ENCODE data around the gene PAMR1.

DNA sequence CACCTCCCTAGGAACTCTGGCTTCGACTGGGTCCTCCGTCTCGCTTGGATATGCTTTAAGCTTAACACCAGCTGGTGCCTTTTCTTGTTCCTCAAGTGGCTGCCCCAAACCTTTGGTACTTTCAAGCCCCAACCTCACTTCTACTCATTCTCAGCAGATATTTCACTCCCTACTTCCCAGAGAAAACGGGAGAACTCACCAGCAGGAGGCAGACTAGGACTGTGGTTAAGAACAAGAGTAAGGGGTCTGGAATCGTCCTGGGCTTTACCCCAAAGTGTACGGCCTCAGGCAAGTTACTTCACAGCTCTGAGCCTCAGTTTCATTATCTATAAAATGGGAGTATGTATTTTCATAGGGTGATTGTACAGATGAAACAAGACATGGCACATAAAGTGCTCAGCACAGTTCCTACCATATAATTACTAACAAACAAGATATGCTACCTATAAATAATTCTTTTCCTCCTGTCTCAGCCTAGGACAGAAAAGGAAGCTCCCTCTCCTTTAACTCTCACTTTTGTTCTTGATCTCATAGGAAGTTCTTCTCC, 37.8 kb downstream of the PAMR1 start:
- TF ChIP-seq, protein P1, sequence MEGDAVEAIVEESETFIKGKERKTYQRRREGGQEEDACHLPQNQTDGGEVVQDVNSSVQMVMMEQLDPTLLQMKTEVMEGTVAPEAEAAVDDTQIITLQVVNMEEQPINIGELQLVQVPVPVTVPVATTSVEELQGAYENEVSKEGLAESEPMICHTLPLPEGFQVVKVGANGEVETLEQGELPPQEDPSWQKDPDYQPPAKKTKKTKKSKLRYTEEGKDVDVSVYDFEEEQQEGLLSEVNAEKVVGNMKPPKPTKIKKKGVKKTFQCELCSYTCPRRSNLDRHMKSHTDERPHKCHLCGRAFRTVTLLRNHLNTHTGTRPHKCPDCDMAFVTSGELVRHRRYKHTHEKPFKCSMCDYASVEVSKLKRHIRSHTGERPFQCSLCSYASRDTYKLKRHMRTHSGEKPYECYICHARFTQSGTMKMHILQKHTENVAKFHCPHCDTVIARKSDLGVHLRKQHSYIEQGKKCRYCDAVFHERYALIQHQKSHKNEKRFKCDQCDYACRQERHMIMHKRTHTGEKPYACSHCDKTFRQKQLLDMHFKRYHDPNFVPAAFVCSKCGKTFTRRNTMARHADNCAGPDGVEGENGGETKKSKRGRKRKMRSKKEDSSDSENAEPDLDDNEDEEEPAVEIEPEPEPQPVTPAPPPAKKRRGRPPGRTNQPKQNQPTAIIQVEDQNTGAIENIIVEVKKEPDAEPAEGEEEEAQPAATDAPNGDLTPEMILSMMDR (IDR thresholded peaks at IDR 0.05) = no peak
- no peak for TF ChIP-seq POLR2A (IDR thresholded peaks at IDR 0.05)
